ENCODE measurements around the gene DISP3.

Gene DISP3

DNA sequence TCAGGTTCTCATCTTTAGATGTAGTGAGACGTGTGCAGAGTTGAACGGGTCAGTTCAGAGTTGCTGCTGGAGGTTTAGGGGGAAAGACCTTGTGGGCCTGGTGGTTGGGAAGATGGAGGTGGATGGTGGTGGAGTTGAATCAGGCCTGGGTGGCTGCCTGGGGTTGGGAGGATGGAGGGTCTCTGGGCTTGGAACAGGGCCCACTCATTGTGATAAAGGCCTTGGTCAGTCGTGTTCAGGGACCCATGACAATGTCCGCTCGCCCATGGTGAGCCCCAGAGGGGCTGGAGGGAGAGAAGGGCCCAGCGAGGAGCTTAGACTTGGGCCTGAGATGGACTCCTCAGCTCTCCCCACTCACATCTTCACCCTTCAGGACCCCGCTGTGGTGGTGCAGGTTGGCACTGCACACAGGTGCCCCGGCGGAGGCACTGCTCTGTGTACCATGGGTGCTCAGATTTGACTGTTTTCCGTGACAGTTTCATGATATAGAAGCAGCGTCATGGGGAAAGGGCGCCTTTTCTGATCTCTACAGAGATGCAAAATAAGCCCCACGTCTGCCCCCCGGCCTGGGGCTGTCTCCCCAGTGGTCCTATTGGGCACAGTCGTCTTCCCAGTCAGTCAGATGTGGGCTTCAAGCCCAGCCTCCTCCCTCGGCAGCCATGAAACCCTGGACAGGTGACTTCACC, 39.2 kb downstream of the DISP3 start:
- no peak for DNase-seq

DNA sequence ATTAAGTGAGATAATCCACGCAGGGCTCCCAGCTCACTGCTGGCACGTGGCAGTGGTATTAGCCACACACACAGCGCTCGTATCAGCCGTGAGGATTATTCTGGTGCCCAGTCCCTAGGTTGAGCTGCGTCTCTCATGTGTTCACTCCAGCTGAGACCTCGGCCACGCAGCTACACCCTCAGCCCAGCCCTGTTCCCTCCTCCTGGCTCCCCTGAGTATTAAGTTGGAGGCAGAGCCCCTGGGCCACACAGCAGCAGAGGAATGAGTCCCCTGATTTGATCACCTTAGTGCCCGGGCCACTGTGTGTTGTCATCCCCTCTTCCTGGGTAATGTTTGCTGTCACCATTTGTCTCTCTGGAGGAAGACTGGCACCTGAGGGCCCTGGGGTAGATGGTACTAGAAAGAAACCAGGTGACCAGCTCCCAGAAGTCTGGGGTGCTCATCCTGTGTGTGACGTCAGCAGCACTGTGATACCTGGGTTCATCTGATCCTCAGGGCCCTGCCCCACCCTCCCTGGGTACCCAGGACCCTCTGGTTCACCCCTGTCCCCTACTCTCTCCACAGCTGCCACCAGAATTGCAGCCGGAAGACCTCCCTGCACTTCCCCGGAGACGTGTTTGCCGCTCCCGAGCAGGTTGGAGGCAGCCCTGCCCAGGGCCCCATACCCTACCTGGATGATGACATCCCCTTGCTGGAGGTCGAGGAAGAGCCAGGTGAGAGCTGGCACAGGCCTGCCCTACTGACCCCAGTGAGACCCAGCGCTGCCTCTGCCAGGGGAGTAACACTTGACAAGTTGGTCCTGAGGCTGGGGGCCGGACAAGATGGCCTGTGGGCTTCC, 40.1 kb downstream of the DISP3 start:
- no peak for DNase-seq

DNA sequence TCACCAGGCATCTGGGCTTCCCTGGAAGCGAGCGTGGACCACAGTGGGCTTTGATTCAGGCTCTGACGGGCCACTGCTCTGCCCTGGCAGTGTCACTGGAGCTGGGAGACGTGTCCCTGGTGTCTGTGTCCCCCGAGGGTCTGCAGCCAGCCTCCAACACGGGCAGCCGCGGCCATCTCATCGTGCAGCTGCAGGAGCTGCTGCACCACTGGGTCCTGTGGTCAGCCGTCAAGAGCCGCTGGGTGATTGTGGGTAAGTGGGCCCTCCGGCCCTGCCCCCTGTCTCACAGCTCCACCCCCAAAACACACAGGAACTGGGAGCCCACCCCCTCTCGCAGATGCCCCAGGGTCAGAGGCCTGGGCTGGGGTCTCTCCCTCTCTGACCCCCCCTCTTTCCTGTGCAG, 40.7 kb downstream of the DISP3 start:
- no peak for DNase-seq

- no peak for DNase-seq
Measured at GRCh38 chr1:11520531-11521233, 41.7 kb downstream of the DISP3 start.

- DNase-seq: no peak
Measured at GRCh38 chr1:11521582-11522399, 42.8 kb downstream of the DISP3 start.

DNA sequence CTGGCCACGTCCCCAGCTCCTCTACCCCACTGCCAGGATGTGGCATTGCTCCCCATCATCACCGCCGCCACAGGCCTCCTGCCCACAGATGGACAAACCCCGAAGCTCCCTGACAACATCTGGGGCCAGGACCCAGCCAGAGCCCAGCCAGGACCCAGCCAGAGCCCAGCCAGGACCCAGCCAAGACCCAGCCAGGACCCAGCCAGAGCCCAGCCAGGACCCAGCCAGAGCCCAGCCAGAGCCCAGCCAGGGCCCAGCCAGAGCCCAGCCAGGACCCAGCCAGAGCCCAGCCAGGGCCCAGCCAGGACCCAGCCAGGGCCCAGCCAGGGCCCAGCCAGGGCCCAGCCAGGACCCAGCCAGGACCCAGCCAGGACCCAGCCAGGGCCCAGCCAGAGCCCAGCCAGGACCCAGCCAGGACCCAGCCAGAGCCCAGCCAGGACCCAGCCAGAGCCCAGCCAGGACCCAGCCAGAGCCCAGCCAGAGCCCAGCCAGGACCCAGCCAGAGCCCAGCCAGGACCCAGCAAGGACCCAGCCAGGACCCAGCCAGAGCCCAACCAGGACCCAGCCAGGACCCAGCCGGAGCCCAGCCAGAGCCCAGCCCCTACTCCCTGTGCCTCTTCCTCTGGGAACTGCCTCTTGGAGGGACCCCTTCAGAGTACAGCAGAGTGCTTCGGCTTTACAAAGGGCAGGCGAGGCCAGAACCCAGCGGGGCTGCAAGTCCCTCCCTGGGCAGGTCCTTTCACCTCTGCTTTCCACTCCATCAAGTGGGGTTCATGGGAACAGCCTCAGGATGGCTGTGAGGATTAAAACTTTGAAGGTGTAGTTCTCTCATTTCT, 43.7 kb downstream of the DISP3 start:
- no peak for DNase-seq

DNA sequence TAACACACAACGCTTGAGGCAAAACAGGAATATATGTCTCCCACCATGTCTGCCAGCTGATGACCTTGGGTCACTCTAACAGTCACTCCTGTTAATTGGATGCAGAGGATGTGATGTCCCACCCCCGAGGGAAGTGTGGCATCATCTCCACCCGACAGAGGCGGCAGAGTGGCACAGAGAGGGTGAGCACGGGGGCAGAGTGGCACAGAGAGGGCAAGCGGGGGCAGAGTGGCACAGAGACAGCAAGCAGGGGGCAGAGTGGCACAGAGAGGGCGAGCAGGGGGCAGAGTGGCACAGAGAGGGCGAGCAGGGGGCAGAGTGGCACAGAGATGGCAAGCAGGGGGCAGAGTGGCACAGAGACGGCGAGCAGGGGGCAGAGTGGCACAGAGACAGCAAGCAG, 44.3 kb downstream of the DISP3 start:
- DNase-seq: no peak

DNA sequence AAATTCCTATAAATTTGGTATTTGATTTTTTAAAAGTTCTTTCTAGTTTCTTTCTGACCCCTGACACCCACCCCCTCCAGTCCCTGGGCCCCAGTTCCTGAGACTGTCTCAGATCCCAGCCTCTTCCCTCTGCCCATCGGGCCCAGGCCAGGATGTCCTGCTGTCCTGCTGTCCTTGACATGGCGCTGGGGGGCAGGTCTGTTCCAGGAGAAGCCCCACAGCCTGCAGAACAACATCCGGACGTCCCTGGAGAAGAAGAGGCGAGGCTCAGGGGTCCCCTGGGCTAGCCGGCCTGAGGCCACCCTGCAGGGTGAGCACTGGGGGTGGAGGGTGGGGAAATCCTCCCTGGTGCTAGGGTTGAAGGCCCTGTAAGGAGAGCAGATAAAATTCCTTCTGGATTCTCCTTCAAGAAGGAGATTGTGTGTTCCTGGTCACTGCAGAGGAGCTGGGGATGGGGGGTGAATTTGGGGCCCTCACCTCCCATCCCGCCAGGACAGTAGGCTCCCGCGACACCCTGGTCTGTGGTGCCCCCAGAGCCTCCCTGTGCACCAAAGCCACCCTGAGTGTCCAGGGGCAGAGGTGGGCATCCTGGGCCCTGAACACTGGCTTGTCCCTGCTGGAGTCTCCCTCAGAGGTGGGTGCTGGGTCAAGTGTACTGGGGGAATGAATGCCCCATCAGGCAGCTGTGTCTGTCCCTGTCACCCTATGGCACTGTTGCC, 45.0 kb downstream of the DISP3 start:
- DNase-seq: no peak

- no peak for DNase-seq
Measured at GRCh38 chr1:11524465-11525150, 45.7 kb downstream of the DISP3 start.

GRCh38 chr1:11525151-11525505, 46.2 kb downstream of the DISP3 start:
- no peak for DNase-seq

DNA sequence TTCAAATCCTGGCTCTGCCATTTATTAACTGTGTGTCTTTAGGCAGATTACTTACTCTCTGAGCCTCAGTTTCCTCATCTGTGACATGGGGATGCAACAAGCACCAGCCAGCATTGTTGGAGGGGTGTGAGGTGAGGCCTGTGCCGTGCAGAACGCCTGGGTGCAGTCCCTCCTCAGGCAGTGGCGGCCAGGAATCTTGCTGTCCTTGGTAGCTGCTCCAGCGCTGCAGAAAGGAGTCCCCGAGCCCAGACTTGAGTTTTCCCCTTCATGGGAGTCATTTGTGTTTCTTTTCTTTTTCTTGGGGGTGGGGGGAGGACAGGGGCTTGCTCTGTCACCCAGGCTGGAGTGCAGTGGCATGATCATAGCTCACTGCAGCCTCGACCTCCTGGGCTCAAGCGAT, 46.6 kb downstream of the DISP3 start:
- DNase-seq: no peak

DNA sequence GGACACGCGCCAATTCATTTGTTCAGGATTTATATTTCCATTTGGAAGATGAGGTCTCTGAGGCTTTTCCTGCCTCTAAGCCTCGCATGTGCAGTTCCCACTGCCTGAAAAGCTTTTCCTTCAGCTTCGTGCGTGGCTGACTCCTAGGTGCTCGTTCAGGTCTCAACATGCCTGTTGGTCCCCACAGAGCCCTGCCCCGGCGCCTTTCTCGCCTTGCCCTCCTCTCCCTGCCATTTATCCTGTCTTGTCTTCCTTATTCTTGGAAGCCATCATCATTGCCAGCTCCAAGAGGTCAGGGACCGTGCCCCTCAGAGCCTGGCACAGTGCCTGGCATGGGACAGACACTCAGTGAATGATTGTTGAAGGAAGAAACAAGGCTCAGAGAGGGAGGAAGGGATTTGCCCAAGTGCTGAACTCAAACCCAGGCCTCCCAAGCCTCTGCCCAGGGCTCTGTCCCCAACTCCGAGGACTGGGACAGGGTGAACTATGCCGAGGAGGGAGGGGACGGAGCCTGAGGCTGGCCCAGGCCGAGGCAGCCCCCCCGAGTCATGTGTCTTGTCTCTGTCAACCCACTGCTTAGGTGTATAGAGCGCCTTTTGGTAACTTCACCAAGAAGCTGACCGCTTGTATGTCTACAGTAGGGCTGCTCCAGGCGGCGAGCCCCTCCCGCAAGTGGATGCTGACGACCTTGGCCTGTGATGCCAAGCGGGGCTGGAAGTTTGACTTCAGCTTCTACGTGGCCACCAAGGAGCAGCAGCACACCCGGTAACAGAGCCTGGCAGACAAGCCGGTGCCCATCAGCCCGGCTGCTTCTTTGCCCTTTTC, 47.3 kb downstream of the DISP3 start:
- no peak for DNase-seq

DNA sequence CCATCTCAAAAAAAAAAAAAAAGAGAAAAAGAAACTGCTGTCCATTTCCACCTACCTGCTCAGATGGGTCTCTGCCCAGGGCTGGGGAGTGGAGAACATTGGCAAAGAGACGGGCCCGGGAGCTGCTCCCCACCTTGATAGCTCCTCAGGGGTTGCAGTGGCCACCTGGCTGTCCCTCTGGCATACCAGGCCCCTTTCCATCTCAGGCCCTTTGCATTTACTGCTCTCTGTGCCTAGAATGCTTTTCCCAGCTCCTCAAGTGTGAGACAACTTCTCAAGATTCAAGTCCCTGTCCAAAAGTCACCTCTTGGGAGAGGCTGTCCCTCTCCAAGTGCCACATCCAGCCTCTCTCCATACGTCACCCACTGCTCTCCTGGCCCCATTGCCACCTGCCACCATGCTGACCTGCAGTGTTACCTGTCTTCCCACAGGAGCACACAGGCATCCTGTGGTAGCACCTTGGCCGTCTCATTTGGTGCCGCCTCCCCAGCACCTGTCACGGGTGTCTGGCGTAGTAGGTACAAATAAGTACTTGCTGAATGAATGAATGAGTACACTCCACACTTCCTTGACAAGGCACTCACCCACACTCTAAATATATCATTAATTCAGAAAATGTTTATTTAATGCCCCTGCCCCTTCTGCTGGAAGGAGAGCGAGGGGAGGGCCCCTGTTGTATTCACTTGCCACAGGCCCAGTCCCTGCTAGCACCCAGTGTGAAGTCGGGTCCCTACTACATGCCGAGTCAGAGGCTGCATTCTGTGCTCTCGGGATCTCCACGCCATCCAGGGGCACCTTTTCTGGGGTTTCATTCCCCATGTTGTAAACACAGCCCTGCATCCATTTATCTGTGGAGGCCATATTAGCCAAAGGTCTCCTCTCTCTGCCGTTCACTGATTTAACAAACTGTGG, 48.8 kb downstream of the DISP3 start:
- DNase-seq: no peak

DNA sequence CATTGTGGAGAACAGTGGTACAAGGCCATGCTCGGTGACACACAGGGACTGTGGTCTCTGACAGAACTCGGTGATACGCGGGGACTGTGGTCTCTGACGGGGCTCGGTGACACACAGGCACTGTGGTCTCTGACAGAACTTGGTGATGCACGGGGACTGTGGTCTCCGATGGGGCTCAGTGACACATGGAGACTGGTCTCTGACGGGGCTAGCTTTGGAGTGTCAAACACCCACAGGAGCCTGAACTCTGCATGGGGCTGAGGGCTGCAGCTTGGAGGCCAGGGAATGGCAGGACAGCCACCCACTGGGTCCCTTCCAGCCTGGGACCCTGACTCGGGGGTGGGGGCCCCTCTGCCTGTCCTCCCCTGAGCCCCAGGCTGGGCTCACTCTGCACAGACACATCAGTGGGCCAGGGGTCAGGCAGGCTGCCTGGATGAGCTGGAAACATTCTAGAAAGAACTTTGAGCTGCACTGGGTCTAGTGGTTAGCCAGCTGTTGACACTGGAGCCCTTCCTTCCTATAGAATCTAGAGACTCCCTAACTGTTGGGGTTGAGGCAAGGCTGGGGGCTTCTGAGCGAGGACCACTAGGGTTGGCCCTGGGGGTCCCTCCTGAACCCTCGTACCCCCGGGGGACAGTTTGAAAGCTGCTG, 49.8 kb downstream of the DISP3 start:
- no peak for DNase-seq

DNA sequence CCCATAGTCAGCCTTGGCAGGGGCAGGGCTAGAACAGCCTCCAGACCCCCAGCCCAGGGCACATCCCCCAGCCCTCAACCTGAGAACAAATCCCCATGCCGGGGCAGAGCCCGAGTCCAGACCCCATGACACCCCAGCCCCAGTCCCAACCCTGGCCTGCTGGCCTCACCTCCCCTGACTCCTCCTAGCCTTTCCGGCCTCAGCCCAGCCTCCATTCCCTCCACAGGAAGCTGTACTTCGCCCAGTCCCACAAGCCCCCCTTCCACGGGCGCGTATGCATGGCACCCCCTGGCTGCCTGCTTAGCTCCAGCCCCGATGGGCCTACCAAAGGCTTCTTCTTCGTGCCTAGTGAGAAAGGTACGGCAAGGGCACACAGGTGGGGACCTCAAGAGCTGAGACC, 50.4 kb downstream of the DISP3 start:
- no peak for DNase-seq

- DNase-seq: no peak
Measured at GRCh38 chr1:11529763-11530730, 51.1 kb downstream of the DISP3 start.

- no peak for DNase-seq
Measured at GRCh38 chr1:11530731-11531311, 51.9 kb downstream of the DISP3 start.

Data from stimulated activated CD4-positive, alpha-beta T cell treated with anti-CD3 and anti-CD28 coated beads, Interleukin-12 subunit alpha, Interleukin-12 subunit beta, amount 100 ng/mL, for 4 hours (primary cell).